ENCODE data around the gene UBE2K. TPM values are rescaled to one million over a fixed set of nuclear protein-coding genes. Genes with fewer than 3 reads are reported as not detected.
"Not testable (repeated sequence)": the region's sequence is repeated elsewhere in the genome, so short reads cannot be mapped to it uniquely, and the experiment has no call there.

Gene UBE2K
- total and polyA plus RNA-seq, 10 of the 15 experiments (the other 5 are each of a cell fraction or from before 2014, with no cell fraction given), result 17.0 to 141 (median 75.5) TPM

DNA sequence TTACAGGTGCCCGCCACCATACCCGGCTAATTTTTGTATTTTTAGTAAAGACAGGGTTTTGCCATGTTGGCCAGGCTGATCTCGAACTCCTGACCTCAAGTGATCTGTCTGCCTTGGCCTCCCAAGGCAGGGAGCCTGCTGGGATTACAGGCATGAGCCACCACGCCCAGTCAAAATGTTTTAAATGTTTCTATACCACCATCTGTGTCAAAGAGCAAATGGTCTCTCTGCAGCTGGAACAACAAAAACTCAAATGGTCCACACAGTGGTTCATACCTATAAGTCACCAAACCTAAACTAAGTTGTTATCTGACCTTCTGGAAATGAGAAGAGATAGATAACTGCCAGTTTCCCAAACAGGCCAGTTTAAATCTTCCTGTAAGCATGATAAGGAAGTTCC lies 46.4 kb upstream of the UBE2K start:
- H3K36me3 ChIP-seq (ENCODE audit: control insufficient read depth in 2 of 2, insufficient read depth in 2 of 2, low read length in 1 of 2); H3K4me3 ChIP-seq; H3K4me2 ChIP-seq (ENCODE audit: control insufficient read depth, insufficient read depth); CTCF ChIA-PET; BruUV-seq (replicated peaks); H3K27ac ChIP-seq (ENCODE audit: control insufficient read depth, insufficient read depth); in situ Hi-C loops (cut with MboI); DNase-seq (ENCODE audit: low read depth, low spot score); H3K27me3 ChIP-seq (replicated peaks in 1 of 2; ENCODE audit: control insufficient read depth in 2 of 2, insufficient read depth in 2 of 2, low read length in 1 of 2); FAIRE-seq; H3K9me3 ChIP-seq (replicated peaks; ENCODE audit: control insufficient read depth, insufficient read depth, low read length); intact Hi-C loops (cut with micrococcal nuclease; ENCODE audit: unreplicated experiment); H4K20me1 ChIP-seq (ENCODE audit: control insufficient read depth, insufficient read depth); H3K9ac ChIP-seq (ENCODE audit: control insufficient read depth, insufficient read depth, low read length); ATAC-seq; H2AFZ ChIP-seq (ENCODE audit: control insufficient read depth, low read depth, low read length); H3K79me2 ChIP-seq (ENCODE audit: control insufficient read depth, insufficient read depth, low read length); POLR2A ChIA-PET: not testable (repeated sequence)
- 64% methylated on average over 4 of the region's 4 CpGs for WGBS (ENCODE audit: insufficient coverage, insufficient replicate concordance, low lambda C conversion rate, missing lambda C conversion rate)
- RAD21 ChIA-PET (ENCODE audit: unreplicated experiment), result interaction anchor here (0.9 kb wide), 1 partner anchor 11 kb away, joined by 3 read pairs; no protein-coding TSS in a partner anchor
- peaks cover 17% of the 10 kb centered on the region for H3K4me1 ChIP-seq (ENCODE audit: control insufficient read depth, insufficient read depth, low read length)
- SMC1A ChIA-PET (ENCODE audit: uncharacterized antibody, unreplicated experiment), result interaction anchor here (1.1 kb wide), 1 partner anchor 11 kb away, joined by 3 read pairs; no protein-coding TSS in a partner anchor

DNA sequence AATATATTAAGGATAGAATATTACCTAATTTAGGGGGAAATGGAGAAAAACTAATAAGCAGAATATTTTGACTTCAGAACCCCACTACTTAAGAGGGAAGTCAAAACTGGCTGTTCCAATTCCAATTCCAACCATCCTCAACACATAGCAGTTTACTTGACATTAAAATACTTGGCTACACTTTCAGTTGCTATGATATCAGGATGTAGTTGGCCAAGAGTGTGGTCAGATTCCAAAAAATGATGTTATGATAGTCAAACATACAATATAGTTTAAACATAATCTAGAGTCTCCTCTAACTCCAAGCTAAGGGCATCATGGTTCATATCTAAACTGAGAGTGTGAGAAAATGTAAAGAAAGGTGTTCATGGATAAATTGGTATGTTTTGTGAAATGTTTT lies 42.7 kb upstream of the UBE2K start:
- DNase-seq (ENCODE audit: low read depth, low spot score) (no peak), ATAC-seq (no peak; the same call in 2 of the 3 replicates), FAIRE-seq (no peak)
- H3K36me3 ChIP-seq (ENCODE audit: control insufficient read depth in 2 of 2, insufficient read depth in 2 of 2, low read length in 1 of 2), result no peaks in the 10 kb centered on the region
- no peak for TF ChIP-seq IRF4 (IDR thresholded peaks at IDR 0.05; ENCODE audit: low read depth, low read length)
- TF ChIP-seq ZNF217 (IDR thresholded peaks at IDR 0.05), result no peak
- TF ChIP-seq RUNX3 (IDR thresholded peaks at IDR 0.05; ENCODE audit: low read length), result no peak
- TF ChIP-seq, protein P1, sequence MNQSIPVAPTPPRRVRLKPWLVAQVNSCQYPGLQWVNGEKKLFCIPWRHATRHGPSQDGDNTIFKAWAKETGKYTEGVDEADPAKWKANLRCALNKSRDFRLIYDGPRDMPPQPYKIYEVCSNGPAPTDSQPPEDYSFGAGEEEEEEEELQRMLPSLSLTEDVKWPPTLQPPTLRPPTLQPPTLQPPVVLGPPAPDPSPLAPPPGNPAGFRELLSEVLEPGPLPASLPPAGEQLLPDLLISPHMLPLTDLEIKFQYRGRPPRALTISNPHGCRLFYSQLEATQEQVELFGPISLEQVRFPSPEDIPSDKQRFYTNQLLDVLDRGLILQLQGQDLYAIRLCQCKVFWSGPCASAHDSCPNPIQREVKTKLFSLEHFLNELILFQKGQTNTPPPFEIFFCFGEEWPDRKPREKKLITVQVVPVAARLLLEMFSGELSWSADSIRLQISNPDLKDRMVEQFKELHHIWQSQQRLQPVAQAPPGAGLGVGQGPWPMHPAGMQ (IDR thresholded peaks at IDR 0.05; ENCODE audit: borderline replicate concordance), result no peak
- no peak for TF ChIP-seq SIN3A (IDR thresholded peaks at IDR 0.05; ENCODE audit: low read depth, low read length)
- TF ChIP-seq FOS (IDR thresholded peaks at IDR 0.05; ENCODE audit: borderline replicate concordance, extremely low read depth, insufficient read length), result no peak
- TF ChIP-seq MEF2B (IDR thresholded peaks at IDR 0.05; ENCODE audit: partially characterized antibody, poor library complexity, severe bottlenecking), result no peak
- ChIA-PET RAD21 (ENCODE audit: unreplicated experiment) (interaction anchor here (0.9 to 1.8 kb wide), 2 partner anchors 24 to 186 kb away, joined by 3 to 5 read pairs; no protein-coding TSS in a partner anchor), SMC1A (ENCODE audit: uncharacterized antibody, unreplicated experiment) (no interaction called here), POLR2A (interaction anchor here (0.6 to 0.7 kb wide), 2 partner anchors 35 to 36 kb away, joined by 3 read pairs; no protein-coding TSS in a partner anchor), CTCF (interaction anchor here (1.1 kb wide), 1 partner anchor 323 kb away, joined by 3 read pairs; no protein-coding TSS in a partner anchor)
- in situ Hi-C loops (cut with MboI) (no loop called here), intact Hi-C loops (cut with micrococcal nuclease; ENCODE audit: unreplicated experiment) (loop anchor here (1.0 kb wide), 1 partner anchor 19 kb away; no protein-coding TSS in a partner anchor)
- H3K9me3 ChIP-seq (replicated peaks; ENCODE audit: control insufficient read depth, insufficient read depth, low read length), result no peaks in the 10 kb centered on the region; the same call in 1 of the 3 replicates
- no peak overlapping the region for H3K4me2 ChIP-seq (ENCODE audit: control insufficient read depth, insufficient read depth)
- H3K27ac ChIP-seq (ENCODE audit: control insufficient read depth, insufficient read depth), result no peak overlapping the region
- no peak overlapping the region for H2AFZ ChIP-seq (ENCODE audit: control insufficient read depth, low read depth, low read length)
- H3K27me3 ChIP-seq (replicated peaks in 1 of 2; ENCODE audit: control insufficient read depth in 2 of 2, insufficient read depth in 2 of 2, low read length in 1 of 2), result no peaks in the 10 kb centered on the region
- no peaks in the 10 kb centered on the region for H3K79me2 ChIP-seq (ENCODE audit: control insufficient read depth, insufficient read depth, low read length)
- no peaks in the 10 kb centered on the region for H4K20me1 ChIP-seq (ENCODE audit: control insufficient read depth, insufficient read depth)
- no peak overlapping the region for H3K4me3 ChIP-seq
- no peak overlapping the region for H3K9ac ChIP-seq (ENCODE audit: control insufficient read depth, insufficient read depth, low read length)
- no TSS peak for BruUV-seq (replicated peaks)
- H3K4me1 ChIP-seq (ENCODE audit: control insufficient read depth, insufficient read depth, low read length), result peaks cover 31% of the 10 kb centered on the region
